NCI-H146 treated with DMSO at 0.1 percent for 48 hours (cell line): ENCODE data around the gene INTS11.

Experiments
- DNase-seq: peaks from one replicate; lab custom pipeline; 2025; ENCODE audit not compliant: unreplicated experiment; lab: John Stamatoyannopoulos, UW

INTS11 gene

GRCh38 chr1:1314678-1315335 lies 9.7 kb downstream of the INTS11 start:
- DNase-seq = no peak

- no peak for DNase-seq
These were observed 10.2 kb downstream of the INTS11 start for GRCh38 chr1:1314237-1314586.

DNA sequence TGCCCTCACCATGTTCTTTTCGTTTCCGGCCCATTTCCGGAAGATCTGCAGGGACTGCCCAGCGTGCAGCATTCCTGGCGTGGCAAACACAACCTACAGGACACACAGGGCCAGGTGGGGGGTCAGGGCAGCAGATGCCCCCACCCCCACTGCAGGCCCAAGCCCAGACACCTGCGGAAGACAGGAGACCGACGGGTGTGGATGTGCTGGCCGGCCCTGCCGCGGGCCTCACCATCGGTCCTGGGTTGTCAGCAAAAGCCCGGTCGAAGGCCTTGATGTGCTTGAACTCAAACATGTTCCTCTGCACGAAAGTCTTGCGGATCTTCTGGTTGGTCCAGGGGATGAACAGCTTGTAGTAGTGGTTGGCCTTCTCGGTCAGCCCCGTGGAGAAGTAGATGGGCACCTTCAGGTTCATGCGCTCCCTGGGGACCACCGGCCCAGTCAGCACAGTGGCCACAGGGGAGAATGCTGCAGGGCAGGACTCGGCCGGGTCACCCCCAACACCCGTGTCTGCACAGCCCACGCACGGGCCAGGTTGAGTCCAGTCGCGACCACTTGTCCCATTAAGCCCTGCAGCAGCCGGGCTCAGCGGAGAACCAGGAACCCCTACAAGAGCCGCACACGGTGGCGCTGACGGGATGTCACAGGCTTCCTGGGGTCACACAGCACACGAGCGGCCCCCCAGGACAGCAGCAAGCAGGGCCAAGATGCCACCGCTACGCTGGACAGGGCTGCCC lies 10.8 kb downstream of the INTS11 start:
- no peak for DNase-seq

GRCh38 chr1:1312450-1313314 lies 11.8 kb downstream of the INTS11 start:
- no peak for DNase-seq

GRCh38 chr1:1311107-1312104 lies 13.1 kb downstream of the INTS11 start:
- DNase-seq = no peak

DNA sequence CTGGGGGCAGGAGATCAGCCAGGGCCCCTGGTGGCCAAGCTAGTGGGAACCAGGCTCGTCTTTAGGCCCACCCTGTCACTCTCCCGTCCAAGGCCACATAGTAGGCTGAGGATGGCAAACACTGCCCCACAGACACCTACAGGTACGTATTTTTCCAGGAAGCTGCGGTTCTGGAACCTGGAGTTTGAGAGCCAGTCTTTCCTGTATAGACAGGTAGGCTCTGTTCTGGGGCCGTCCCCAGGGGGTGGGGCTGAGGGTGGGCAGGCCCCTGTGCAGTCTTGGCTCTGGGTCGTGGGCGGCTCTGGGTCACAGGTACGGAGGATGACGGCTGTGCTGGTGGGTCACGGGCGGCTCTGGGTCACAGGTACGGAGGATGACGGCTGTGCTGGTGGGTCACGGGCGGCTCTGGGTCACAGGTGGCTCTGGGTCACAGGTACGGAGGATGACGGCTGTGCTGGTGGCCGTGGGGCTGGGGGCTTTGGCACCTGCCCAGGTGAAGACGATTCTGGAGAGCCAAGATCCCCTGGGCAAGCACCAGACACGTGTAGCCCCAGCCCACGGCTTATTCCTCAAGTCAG lies 13.9 kb downstream of the INTS11 start:
- DNase-seq = no peak

DNA sequence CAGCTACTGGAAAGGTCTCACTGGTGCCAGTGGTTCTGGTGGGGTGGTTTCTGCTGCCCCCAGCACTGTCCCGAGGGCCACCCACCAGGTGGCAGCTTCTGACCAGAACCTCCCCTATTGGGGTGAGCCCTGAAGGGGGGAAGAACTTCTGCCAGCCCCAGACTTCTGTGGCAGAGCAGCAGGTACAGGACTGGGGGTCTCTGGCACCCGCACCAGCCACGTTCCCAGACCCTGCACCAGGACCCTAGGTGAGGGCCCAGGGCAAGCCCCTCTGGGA lies 14.4 kb downstream of the INTS11 start:
- DNase-seq = no peak

- no peak for DNase-seq
These were observed 15.0 kb downstream of the INTS11 start for GRCh38 chr1:1309251-1310108.

DNA sequence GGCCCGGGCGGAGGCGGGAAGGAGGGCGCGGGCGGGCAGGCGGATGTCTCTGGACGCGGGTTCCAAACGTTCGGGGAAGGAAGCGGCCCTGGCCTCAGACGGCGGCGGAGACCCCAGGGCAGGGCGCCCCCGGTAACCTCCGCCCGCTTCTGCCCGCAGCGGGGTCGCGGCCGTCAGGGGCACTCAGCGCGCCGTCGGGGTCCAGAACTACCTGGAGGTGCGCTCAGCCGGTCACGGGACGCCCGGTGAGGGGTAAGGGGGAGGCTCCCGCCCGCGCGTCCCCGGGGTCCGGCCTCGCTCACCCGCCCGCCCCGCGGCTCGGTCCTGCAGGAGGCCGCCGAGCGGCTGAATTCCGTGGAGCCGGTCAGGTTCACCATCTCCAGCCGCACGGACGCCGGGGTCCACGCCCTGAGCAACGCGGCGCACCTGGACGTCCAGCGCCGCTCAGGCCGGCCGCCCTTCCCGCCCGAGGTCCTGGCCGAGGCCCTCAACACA lies 15.7 kb downstream of the INTS11 start:
- DNase-seq = no peak

- peak; percentile 65 for DNase-seq
These were observed 16.3 kb downstream of the INTS11 start, which contains the start of the genes ACAP3 and PUSL1 for GRCh38 chr1:1307923-1308755. ACAP3 (minus strand) TSS chr1:1307930; CDS start chr1:1307815, 115 bp downstream. PUSL1 (plus strand) TSS chr1:1308597; CDS start chr1:1308644, 47 bp downstream.

- DNase-seq = no peak
These were observed 17.1 kb downstream of the INTS11 start for GRCh38 chr1:1307261-1307922.

- no peak for DNase-seq
These were observed 17.7 kb downstream of the INTS11 start for GRCh38 chr1:1306661-1307260.

- DNase-seq = no peak
These were observed 18.3 kb downstream of the INTS11 start for GRCh38 chr1:1306070-1306660.

DNA sequence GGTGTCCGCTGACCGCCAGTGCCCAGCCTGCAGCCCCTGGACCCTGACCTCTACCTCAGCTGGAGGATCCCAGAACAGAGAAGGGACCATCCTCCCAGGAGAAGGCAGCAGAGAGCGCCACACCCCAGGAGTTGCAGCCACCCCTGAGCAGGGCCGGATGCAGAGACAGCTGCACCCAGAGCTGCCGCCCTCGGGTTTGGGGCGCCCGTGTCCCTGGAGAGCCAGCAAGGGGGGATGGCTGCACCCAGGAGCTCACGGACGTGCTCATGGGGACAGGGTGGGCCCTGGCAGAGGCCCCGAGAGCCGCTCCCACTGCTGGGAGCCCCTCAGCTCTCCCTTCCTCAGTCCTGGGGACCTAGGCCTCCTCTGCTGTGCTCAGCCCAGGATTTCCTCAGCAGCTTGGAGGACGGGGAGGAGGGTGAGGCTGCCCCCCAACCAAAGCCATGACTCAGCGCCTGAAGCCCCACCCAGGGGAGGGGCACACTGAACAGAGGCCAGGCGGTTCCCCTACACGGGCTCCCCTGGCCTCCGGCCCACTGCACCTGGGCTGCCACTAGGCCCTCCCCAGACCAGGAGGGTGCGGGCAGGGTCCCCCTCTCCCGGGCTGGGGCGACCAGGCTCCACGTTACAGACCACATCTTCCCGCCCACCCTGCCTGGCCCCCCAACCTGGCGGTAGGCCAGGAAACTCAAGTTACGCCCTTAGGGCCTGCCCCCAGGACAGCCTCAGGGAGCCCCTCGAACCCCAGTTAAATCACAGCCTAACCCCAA lies 19.0 kb downstream of the INTS11 start:
- no peak for DNase-seq

DNA sequence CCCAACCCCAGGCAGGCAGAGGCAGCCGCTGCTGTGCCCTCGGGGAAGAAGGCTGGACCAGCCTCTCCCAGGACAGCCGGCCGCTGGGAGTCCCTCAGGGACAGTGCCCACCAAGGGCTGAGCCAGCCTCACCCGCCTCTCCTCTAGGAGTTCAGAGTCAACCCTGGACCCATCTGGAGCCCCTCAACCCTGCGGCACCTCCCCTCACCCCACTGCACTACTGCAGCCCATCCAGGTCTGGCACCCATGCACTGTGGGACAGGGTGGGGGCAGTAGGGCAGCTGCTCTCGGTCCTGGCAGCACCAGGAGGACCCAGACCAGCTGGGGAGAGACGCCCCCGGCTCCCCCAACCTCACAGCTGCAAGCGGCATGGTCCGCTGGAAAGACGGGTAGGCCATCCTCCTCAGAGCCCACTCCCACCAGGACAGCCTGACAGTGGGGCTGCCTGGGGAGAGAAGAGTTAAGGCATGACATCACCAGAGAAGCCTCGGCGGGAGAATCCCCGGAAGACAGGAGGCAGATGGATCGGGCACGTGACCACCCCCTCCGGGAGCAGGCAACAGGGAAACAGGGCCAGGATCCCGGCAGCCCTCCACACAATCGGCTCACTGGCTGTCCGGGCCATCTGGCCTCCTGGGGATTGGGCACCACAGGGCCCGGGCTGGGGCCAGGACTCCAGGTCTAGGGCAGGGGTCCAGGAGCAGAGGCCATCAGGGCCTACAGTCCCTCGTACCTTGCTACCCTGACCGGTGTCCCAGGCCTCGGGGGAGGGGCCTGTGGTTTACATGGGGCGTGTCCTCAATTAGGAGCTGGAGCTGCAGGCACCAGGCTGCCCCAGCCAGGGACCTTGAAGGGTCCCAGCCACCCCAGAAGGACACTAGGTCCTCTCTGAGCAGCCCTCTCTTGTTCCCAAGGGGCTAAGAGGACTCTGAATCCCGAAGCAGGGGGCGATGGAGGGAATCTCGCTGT lies 19.8 kb downstream of the INTS11 start:
- peak; percentile 10 for DNase-seq
